HG03175 (cell line): Measurements from ENCODE around the gene NF2.

Experiments
- ATAC-seq: cut with Tn5 transposase; IDR thresholded peaks from one replicate; pipeline ENCODE4 v1.9.1; 2021; ENCODE audit warnings: mild to moderate bottlenecking, moderate library complexity; ENCODE audit not compliant: unreplicated experiment

Gene NF2

GRCh38 chr22:29700900-29701154 is 97.4 kb downstream of the NF2 start:
- no peak for ATAC-seq

DNA sequence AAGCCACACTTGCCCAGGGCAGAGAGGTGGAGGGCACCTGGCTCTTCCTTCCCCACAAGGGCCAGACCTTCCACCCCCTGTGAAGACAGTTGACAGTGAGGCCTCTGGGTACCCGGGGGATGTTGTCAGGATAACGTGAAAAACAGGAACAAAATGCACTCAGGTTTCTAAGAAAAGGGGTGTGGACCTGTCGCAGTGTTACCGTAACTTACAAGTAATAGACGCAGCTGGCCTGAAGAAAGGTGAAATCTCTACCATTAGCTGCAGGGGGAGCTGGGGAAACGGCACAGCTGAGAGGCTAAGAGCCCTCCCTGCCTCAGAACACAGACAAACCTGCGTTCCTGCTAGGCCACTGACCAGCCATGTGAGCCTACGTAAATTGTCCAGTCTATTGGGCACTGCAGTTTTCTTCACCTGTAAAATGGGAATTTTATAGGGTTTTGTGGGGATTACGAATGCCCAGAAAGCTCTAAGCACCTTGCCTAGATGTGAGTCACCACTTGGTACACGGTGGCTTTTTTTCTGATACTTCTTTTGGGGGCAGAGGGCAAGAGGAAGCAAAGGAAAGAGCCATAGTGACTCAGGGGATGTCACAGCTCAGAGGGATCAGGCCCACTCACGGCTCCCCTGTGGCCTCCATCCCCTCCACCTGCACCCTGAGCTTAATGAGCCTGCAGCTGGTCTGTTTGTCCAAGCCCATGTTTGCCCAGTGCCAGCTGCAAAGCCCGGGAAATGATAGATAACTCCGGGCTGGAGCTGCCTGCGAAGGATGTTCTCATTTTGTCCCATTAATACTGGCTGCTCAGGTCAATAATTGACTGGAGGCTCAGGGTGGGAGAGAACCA is 97.9 kb downstream of the NF2 start:
- ATAC-seq = no peak

- ATAC-seq = no peak
These were observed 98.8 kb downstream of the NF2 start for GRCh38 chr22:29702000-29702930.

DNA sequence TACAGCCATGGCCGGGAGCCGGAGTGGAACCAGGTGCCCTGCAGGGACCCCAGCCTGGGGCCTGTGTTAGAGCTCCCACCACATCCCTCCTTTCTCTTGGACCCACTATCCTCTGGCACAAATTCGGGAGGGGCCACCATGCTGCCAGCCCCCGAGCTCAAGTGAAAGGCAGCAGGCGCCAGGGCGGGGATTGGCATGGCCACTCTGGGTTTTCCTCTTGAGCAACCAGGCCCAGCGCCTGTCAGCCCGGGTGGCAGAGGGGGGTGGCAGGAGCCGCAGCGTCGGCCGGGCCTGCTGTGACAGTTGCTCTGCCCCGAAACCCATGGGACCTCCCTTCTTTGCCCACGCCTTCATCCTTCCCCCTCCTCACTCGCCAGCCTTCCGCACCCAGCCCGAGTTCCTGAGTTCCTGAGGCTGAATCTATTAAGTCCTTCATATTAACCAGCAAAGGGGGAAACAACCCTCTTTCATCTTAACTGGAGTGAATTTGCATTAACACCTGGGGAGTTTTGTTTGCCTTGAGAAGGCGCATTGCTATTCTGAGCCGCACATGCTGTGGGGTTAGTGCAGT is 99.6 kb downstream of the NF2 start:
- no peak for ATAC-seq

GRCh38 chr22:29703569-29704195 is 100.2 kb downstream of the NF2 start:
- ATAC-seq = no peak

GRCh38 chr22:29704528-29705285 is 101.3 kb downstream of the NF2 start:
- ATAC-seq = no peak

DNA sequence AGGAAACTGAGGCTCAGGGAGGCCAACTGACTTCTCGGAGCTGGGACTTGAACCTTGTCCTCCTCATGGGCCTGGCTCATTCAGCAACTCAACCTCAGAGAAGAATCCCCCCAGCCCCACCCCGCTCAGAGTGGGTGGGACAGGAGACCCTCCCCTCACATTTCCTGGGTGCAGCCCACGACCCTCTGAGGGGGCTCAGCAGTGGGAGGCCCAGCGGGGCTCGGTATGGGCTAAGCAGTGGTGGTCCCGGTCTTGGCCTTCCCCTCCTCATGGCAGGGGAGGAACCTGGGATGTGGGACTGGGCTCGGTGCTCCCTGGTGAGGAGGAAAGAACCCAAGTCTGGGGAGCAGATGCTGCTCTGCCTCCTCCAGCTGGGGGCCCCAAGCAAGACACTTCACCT is 102.2 kb downstream of the NF2 start:
- ATAC-seq = no peak

GRCh38 chr22:29706486-29706885 is 103.1 kb downstream of the NF2 start:
- ATAC-seq = no peak

GRCh38 chr22:29707010-29707409 is 103.6 kb downstream of the NF2 start:
- no peak for ATAC-seq

GRCh38 chr22:29707471-29707870 is 104.0 kb downstream of the NF2 start:
- no peak for ATAC-seq

- no peak for ATAC-seq
These were observed 106.8 kb downstream of the NF2 start for GRCh38 chr22:29710193-29710592.

- no peak for ATAC-seq
These were observed 107.6 kb downstream of the NF2 start for GRCh38 chr22:29710922-29711593.

- ATAC-seq = no peak
These were observed 108.7 kb downstream of the NF2 start for GRCh38 chr22:29712119-29712518.

- ATAC-seq = no peak
These were observed 109.8 kb downstream of the NF2 start for GRCh38 chr22:29713156-29713727.

- no peak for ATAC-seq
These were observed 111.8 kb downstream of the NF2 start for GRCh38 chr22:29715240-29715639.

DNA sequence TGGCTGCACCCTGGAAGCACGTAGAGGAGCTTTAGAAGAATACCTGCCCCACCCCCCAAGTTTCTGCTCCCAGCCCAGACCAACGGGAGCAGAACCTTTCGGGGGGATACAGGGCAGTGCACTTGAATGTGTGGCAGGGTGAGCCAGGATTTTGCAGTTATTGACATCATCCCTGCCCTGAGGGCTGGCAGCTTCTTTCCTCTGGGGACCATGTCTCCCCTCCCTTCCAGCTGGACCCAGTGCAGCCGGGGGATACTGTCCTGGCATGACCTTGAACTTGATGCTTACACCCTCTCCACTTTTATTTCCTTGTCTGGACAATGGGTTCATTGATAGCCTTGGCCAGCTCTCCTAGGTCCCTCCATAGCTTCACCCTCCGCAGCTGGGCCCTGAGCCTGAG is 112.3 kb downstream of the NF2 start:
- ATAC-seq = no peak

GRCh38 chr22:29716814-29717545 is 113.5 kb downstream of the NF2 start:
- ATAC-seq = no peak

DNA sequence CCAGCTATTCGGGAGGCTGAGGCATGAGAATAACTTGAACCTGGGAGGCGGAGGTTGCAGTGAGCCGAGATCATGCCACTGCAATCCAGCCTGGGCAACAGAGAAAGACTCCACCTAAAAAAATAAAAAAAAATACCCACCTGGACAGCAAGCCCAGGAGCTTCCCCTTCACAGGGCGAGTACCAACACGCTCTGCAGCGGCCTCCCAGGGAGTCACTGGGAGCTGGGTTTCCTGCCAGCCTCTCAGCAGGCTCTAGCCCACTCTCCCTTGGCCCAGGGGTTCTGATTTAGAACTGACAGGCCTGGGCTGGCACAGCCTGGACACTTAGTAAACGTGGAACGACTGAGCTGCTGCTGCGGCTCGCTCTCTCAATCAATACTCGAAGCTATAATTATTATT is 114.4 kb downstream of the NF2 start:
- ATAC-seq = no peak
